ENCODE results near the gene CAPN3.

DNA sequence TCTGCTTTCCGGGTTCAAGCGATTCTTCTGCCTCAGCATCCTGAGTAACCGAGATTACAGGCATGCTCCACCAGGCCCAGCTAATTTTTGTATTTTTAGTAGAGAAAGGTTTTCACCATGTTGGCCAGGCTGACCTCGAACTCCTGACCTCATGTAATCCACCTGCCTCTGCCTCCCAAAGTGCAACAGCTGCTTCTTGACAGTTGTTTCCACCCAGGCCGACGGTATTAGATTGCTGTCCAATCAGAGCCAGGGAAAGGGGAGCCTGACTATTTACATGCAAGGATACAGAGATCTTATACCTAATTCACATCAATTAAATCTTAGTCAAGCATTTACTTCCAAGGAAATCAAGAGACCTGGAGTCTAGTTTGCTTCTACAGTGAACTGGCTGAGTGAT lies 4.0 kb upstream of the CAPN3 start:
- TF ChIP-seq, protein P1, sequence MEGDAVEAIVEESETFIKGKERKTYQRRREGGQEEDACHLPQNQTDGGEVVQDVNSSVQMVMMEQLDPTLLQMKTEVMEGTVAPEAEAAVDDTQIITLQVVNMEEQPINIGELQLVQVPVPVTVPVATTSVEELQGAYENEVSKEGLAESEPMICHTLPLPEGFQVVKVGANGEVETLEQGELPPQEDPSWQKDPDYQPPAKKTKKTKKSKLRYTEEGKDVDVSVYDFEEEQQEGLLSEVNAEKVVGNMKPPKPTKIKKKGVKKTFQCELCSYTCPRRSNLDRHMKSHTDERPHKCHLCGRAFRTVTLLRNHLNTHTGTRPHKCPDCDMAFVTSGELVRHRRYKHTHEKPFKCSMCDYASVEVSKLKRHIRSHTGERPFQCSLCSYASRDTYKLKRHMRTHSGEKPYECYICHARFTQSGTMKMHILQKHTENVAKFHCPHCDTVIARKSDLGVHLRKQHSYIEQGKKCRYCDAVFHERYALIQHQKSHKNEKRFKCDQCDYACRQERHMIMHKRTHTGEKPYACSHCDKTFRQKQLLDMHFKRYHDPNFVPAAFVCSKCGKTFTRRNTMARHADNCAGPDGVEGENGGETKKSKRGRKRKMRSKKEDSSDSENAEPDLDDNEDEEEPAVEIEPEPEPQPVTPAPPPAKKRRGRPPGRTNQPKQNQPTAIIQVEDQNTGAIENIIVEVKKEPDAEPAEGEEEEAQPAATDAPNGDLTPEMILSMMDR (IDR thresholded peaks at IDR 0.05; ENCODE audit: poor library complexity), result no peak
- TF ChIP-seq EZH2phosphoT487 (IDR thresholded peaks at IDR 0.05; ENCODE audit: low read depth, severe bottlenecking, unreplicated experiment) (no peak), EZH2 (IDR thresholded peaks at IDR 0.05; ENCODE audit: borderline replicate concordance) (no peak)
